Thymus (tissue), 11 donors: ENCODE results near the gene CLEC4F. TPM values are rescaled to one million over a fixed set of nuclear protein-coding genes. Genes with fewer than 3 reads are reported as not detected.

Source experiments
- DNase-seq, 9 donors: peaks; one replicate each; pipeline ENCODE4 v3.0.0-alpha.2; 2013; ENCODE audit warnings: low spot score in 9 of 9, low read depth in 6 of 9, missing footprints in 1 of 9
- H3K27ac ChIP-seq, 2 donors: one replicate each; pipeline ENCODE4 v1.5.1; 2013; ENCODE audit warnings: control low read depth in 1 of 2, low read depth in 1 of 2, low read length in 1 of 2, mild to moderate bottlenecking in 1 of 2, moderate library complexity in 1 of 2
- H3K27me3 ChIP-seq, 2 donors: one replicate each; pipeline ENCODE4 v1.5.1; 2013; ENCODE audit warnings: low read length in 1 of 2; ENCODE audit not compliant: control insufficient read depth in 2 of 2, insufficient read depth in 1 of 2
- H3K36me3 ChIP-seq, 2 donors: one replicate each; pipeline ENCODE4 v1.5.1; 2013; ENCODE audit warnings: low read length in 1 of 2, mild to moderate bottlenecking in 1 of 2, moderate library complexity in 1 of 2; ENCODE audit not compliant: control insufficient read depth in 2 of 2, insufficient read depth in 2 of 2
- H3K4me1 ChIP-seq, 2 donors: one replicate each; pipeline ENCODE4 v1.5.1; 2013; ENCODE audit warnings: low read length in 2 of 2; ENCODE audit not compliant: control insufficient read depth in 2 of 2, insufficient read depth in 2 of 2
- H3K4me3 ChIP-seq, 2 donors: one replicate each; pipeline ENCODE4 v1.5.1; 2013; ENCODE audit warnings: low read length in 2 of 2, control low read depth in 1 of 2, mild to moderate bottlenecking in 1 of 2
- H3K9me3 ChIP-seq, 2 donors: one replicate each; pipeline ENCODE4 v1.5.1; 2013; ENCODE audit warnings: low read length in 1 of 2, mild to moderate bottlenecking in 1 of 2; ENCODE audit not compliant: control insufficient read depth in 2 of 2, insufficient read depth in 1 of 2
- WGBS: extraction: QIAGEN DNeasy Blood & Tissue Kit; methylation state at CpG from one replicate; pipeline ENCODE4 v1.1.7; 2013; 5-methylcytosine and 5-hydroxymethylcytosine counted together
- polyA plus RNA-seq: library from polyadenylated mRNA; stranded (reverse); fragments of 200-250 nt; gene quantifications from one replicate; pipeline ENCODE4 v1.2.3, GENCODE V29; 2013
- total RNA-seq: library from RNA; stranded (reverse); fragments of 120-200 nt; gene quantifications from one replicate; pipeline ENCODE4 v1.2.4, GENCODE V29; 2013
- donor health status: healthy.

Gene CLEC4F
- total and polyA plus RNA-seq, 2 donors = 0.09 to 0.25 TPM

- peaks cover 13 to 44% of the 10 kb centered on the region in 2 donors for H3K27me3 ChIP-seq
- no peaks in the 10 kb centered on the region for H3K36me3 ChIP-seq
- H3K27ac ChIP-seq = no peak overlapping the region
- no peak for DNase-seq
- H3K4me3 ChIP-seq = no peak overlapping the region
- WGBS = 90% methylated on average over 1 of the region's 1 CpG
- no peaks in the 10 kb centered on the region for H3K9me3 ChIP-seq
- H3K4me1 ChIP-seq = no peaks in the 10 kb centered on the region
Observed at GRCh38 chr2:70796262-70796661, 24.1 kb downstream of the CLEC4F start.

GRCh38 chr2:70795164-70795995 is 25.0 kb downstream of the CLEC4F start:
- 91% methylated on average over 4 of the region's 4 CpGs for WGBS
- H3K9me3 ChIP-seq = no peaks in the 10 kb centered on the region
- H3K4me3 ChIP-seq = no peak overlapping the region
- H3K36me3 ChIP-seq = no peaks in the 10 kb centered on the region
- H3K4me1 ChIP-seq = no peaks in the 10 kb centered on the region
- DNase-seq = no peak
- H3K27me3 ChIP-seq = peaks cover 20 to 49% of the 10 kb centered on the region in 2 donors
- H3K27ac ChIP-seq = no peak overlapping the region

GRCh38 chr2:70793450-70793849 is 26.9 kb downstream of the CLEC4F start:
- no peak for DNase-seq

GRCh38 chr2:70790136-70790828 is 30.1 kb downstream of the CLEC4F start, which contains the start of gene FIGLA:
TSS of gene FIGLA (minus strand) at chr2:70790643. CDS start at chr2:70790638, 5 bp downstream.
- H3K9me3 ChIP-seq = no peaks in the 10 kb centered on the region
- H3K4me3 ChIP-seq = no peak within 1 kb of the TSS
- no peak for DNase-seq
- WGBS = 5% methylated on average over 69 of the region's 69 CpGs
- peaks cover 0 to 5% of the 10 kb centered on the region in 2 donors for H3K4me1 ChIP-seq
- no peak within 1 kb of the TSS for H3K27ac ChIP-seq
- no peaks in the 10 kb centered on the region for H3K36me3 ChIP-seq
- peaks cover 45 to 80% of the 10 kb centered on the region in 2 donors for H3K27me3 ChIP-seq

More at GRCh38 chr2:70793450-70793849, 26.9 kb downstream of the CLEC4F start:
- Histone ChIP-seq H3K27ac (no peak overlapping the region), H3K36me3 (no peaks in the 10 kb centered on the region), H3K4me3 (no peak overlapping the region), H3K9me3 (no peaks in the 10 kb centered on the region), H3K27me3 (peaks cover 34 to 67% of the 10 kb centered on the region in 2 donors), H3K4me1 (peaks cover 0 to 5% of the 10 kb centered on the region in 2 donors)
- 51% methylated on average over 2 of the region's 2 CpGs for WGBS

GRCh38 chr2:70789304-70790135 is 30.9 kb downstream of the CLEC4F start:
- DNase-seq = peak in 6 of 9 donors; percentile 19 to 62 (median 30)
- peaks cover 0 to 5% of the 10 kb centered on the region in 2 donors for H3K4me1 ChIP-seq
- WGBS = 7% methylated on average over 33 of the region's 33 CpGs
- no peak overlapping the region for H3K27ac ChIP-seq
- H3K36me3 ChIP-seq = no peaks in the 10 kb centered on the region
- H3K4me3 ChIP-seq = no peak overlapping the region
- no peaks in the 10 kb centered on the region for H3K9me3 ChIP-seq
- peaks cover 45 to 78% of the 10 kb centered on the region in 2 donors for H3K27me3 ChIP-seq

GRCh38 chr2:70785137-70785911 is 35.1 kb downstream of the CLEC4F start:
- H3K9me3 ChIP-seq = no peaks in the 10 kb centered on the region
- H3K36me3 ChIP-seq = no peaks in the 10 kb centered on the region
- peak in 2 of 9 donors; percentile 12 to 46 for DNase-seq
- peaks cover 24 to 48% of the 10 kb centered on the region in 2 donors for H3K27me3 ChIP-seq
- H3K4me1 ChIP-seq = peaks cover 0 to 5% of the 10 kb centered on the region in 2 donors
- H3K27ac ChIP-seq = no peak overlapping the region
- WGBS = 25% methylated on average over 7 of the region's 7 CpGs
- H3K4me3 ChIP-seq = no peak overlapping the region

GRCh38 chr2:70784320-70784719 is 36.1 kb downstream of the CLEC4F start:
- Histone ChIP-seq H3K4me1 (no peaks in the 10 kb centered on the region), H3K27me3 (peaks cover 16 to 41% of the 10 kb centered on the region in 2 donors), H3K27ac (no peak overlapping the region), H3K36me3 (no peaks in the 10 kb centered on the region), H3K9me3 (no peaks in the 10 kb centered on the region), H3K4me3 (no peak overlapping the region)
- DNase-seq = no peak
- WGBS = 94% methylated on average over 2 of the region's 2 CpGs

- H3K27me3 ChIP-seq = peaks cover 2 to 31% of the 10 kb centered on the region in 2 donors
- no peaks in the 10 kb centered on the region for H3K36me3 ChIP-seq
- no peaks in the 10 kb centered on the region for H3K9me3 ChIP-seq
- no peaks in the 10 kb centered on the region for H3K4me1 ChIP-seq
- no peak overlapping the region for H3K4me3 ChIP-seq
- WGBS = 91% methylated on average over 8 of the region's 8 CpGs
- H3K27ac ChIP-seq = no peak overlapping the region
- DNase-seq = no peak
Observed at GRCh38 chr2:70779911-70780545, 40.4 kb downstream of the CLEC4F start.
